Activated CD4-positive, alpha-beta T cell treated with anti-CD3 and anti-CD28 coated beads for 36 hours (primary cell): ENCODE measurements around the gene AKNA. TPM values are rescaled to one million over a fixed set of nuclear protein-coding genes. Genes with fewer than 3 reads are reported as not detected.

Source experiments
- ATAC-seq: fragments of 200-7000 bp; cut with Tn5 transposase; one replicate; pipeline ENCODE4 v1.10.0; 2021; ENCODE audit warnings: mild to moderate bottlenecking, moderate library complexity
- CTCF ChIA-PET: fragments of 350-600 bp; sonication (Branson Sonifier 250); formaldehyde crosslinking; loops from one replicate; lab custom pipeline; 2021; ENCODE audit warnings: antibody characterized with exemption; lab: Charles Lee
- POLR2A ChIA-PET: fragments of 350-600 bp; sonication (Branson Sonifier 250); formaldehyde crosslinking; loops from one replicate; lab custom pipeline; 2021; ENCODE audit warnings: antibody characterized with exemption, inconsistent platforms; lab: Charles Lee
- DNase-seq: peaks from one replicate; pipeline ENCODE4 v3.0.0-alpha.2; 2020
- H3K27ac Mint-ChIP-seq: one replicate; pipeline ENCODE4 v1.8.0; 2021; ENCODE audit warnings: mixed read lengths
- H3K27me3 Mint-ChIP-seq: one replicate; pipeline ENCODE4 v1.8.0; 2021; ENCODE audit warnings: mixed read lengths
- H3K36me3 Mint-ChIP-seq: one replicate; pipeline ENCODE4 v1.8.0; 2021; ENCODE audit warnings: low read depth, mixed read lengths
- H3K4me1 Mint-ChIP-seq: one replicate; pipeline ENCODE4 v1.8.0; 2021; ENCODE audit warnings: mixed read lengths
- H3K4me3 Mint-ChIP-seq: one replicate; pipeline ENCODE4 v1.8.0; 2021; ENCODE audit warnings: mild to moderate bottlenecking, moderate library complexity, mixed read lengths
- H3K9me3 Mint-ChIP-seq: one replicate; pipeline ENCODE4 v1.8.0; 2021; ENCODE audit warnings: low read depth, mixed read lengths
- intact Hi-C, 2 experiments: fragments of 100-400 bp; cut with DNase I in 1 of 2; cut with micrococcal nuclease in 1 of 2; formaldehyde crosslinking; loops; one replicate each; pipeline versions ENCODE4 v1.14.2 to v1.15.1; 2022 to 2024; cut with DNase I, micrococcal nuclease
- total RNA-seq, 2 experiments: library from RNA; stranded (reverse); gene quantifications; one replicate each; pipeline ENCODE4 v1.2.3, GENCODE V29; 2021

The AKNA gene
- total RNA-seq, 2 experiments from 2014 or later, result 135 to 141 TPM

- ATAC-seq (no peak), DNase-seq (no peak)
- Mint-ChIP-seq H3K4me3 (no peak overlapping the region), H3K27ac (no peak overlapping the region), H3K4me1 (peaks cover 4% of the 10 kb centered on the region), H3K9me3 (no peaks in the 10 kb centered on the region), H3K36me3 (no peaks in the 10 kb centered on the region), H3K27me3 (no peaks in the 10 kb centered on the region)
- intact Hi-C loops, result no loop called here
- ChIA-PET CTCF (interaction anchor here (0.5 to 2.7 kb wide), 6 partner anchors 9 to 267 kb away, joined by 3 to 13 read pairs (median 3); no protein-coding TSS in a partner anchor), POLR2A (no interaction called here)
Observed at GRCh38 chr9:114414346-114414745, 26.6 kb upstream of the AKNA start.

- H3K36me3 Mint-ChIP-seq, result no peaks in the 10 kb centered on the region
- H3K4me1 Mint-ChIP-seq, result peaks cover 4% of the 10 kb centered on the region
- H3K4me3 Mint-ChIP-seq, result no peak overlapping the region
- intact Hi-C loops, result no loop called here
- ChIA-PET CTCF (interaction anchor here (0.5 to 2.7 kb wide), 7 partner anchors 8 to 267 kb away, joined by 3 to 13 read pairs (median 3); no protein-coding TSS in a partner anchor), POLR2A (interaction anchor here (0.6 kb wide), 1 partner anchor 29 kb away, joined by 3 read pairs; no protein-coding TSS in a partner anchor)
- H3K27ac Mint-ChIP-seq, result no peak overlapping the region
- no peaks in the 10 kb centered on the region for H3K27me3 Mint-ChIP-seq
- ATAC-seq (no peak), DNase-seq (no peak)
- H3K9me3 Mint-ChIP-seq, result no peaks in the 10 kb centered on the region
Observed at GRCh38 chr9:114413861-114414301, 26.1 kb upstream of the AKNA start.

GRCh38 chr9:114412048-114412683 is 24.4 kb upstream of the AKNA start:
- ChIA-PET CTCF (no interaction called here), POLR2A (no interaction called here)
- intact Hi-C loops, result no loop called here
- no peaks in the 10 kb centered on the region for H3K4me1 Mint-ChIP-seq
- no peaks in the 10 kb centered on the region for H3K9me3 Mint-ChIP-seq
- H3K27me3 Mint-ChIP-seq, result no peaks in the 10 kb centered on the region
- H3K36me3 Mint-ChIP-seq, result no peaks in the 10 kb centered on the region
- H3K4me3 Mint-ChIP-seq, result no peak overlapping the region
- no peak for ATAC-seq
- no peak overlapping the region for H3K27ac Mint-ChIP-seq
- DNase-seq, result no peak

- no peak for ATAC-seq
- intact Hi-C loops, result no loop called here
- POLR2A ChIA-PET, result no interaction called here
- Mint-ChIP-seq H3K4me3 (no peak overlapping the region), H3K27me3 (no peaks in the 10 kb centered on the region), H3K27ac (no peak overlapping the region), H3K9me3 (no peaks in the 10 kb centered on the region), H3K4me1 (no peaks in the 10 kb centered on the region), H3K36me3 (no peaks in the 10 kb centered on the region)
- CTCF ChIA-PET, result no interaction called here
- DNase-seq, result no peak
Observed at GRCh38 chr9:114411452-114411851, 23.7 kb upstream of the AKNA start.

- ATAC-seq, result no peak
Observed at GRCh38 chr9:114410910-114411309, 23.1 kb upstream of the AKNA start.

GRCh38 chr9:114409842-114410241 is 22.1 kb upstream of the AKNA start:
- POLR2A ChIA-PET, result no interaction called here

More at GRCh38 chr9:114410910-114411309, 23.1 kb upstream of the AKNA start:
- Mint-ChIP-seq H3K4me3 (no peak overlapping the region), H3K27me3 (no peaks in the 10 kb centered on the region), H3K36me3 (no peaks in the 10 kb centered on the region), H3K9me3 (no peaks in the 10 kb centered on the region), H3K4me1 (no peaks in the 10 kb centered on the region), H3K27ac (no peak overlapping the region)
- DNase-seq, result no peak
- POLR2A ChIA-PET, result no interaction called here
- CTCF ChIA-PET, result interaction anchor here (0.6 kb wide), 1 partner anchor 12 kb away, joined by 3 read pairs; no protein-coding TSS in a partner anchor
- intact Hi-C loops, result no loop called here

GRCh38 chr9:114409103-114409780 is 21.5 kb upstream of the AKNA start:
- Mint-ChIP-seq H3K27ac (no peak overlapping the region), H3K27me3 (no peaks in the 10 kb centered on the region), H3K36me3 (no peaks in the 10 kb centered on the region), H3K4me3 (no peak overlapping the region), H3K9me3 (no peaks in the 10 kb centered on the region), H3K4me1 (peaks cover 6% of the 10 kb centered on the region)
- intact Hi-C loops, result loop anchor here in 1 of 2 experiments (5.0 kb wide), 2 partner anchors 603 to 1113 kb away; no protein-coding TSS in a partner anchor
- POLR2A ChIA-PET, result no interaction called here
- DNase-seq (no peak), ATAC-seq (no peak)
- CTCF ChIA-PET, result interaction anchor here (0.5 to 1.5 kb wide), 6 partner anchors 11 to 268 kb away, joined by 3 to 15 read pairs (median 4); partner anchors contain the start of gene WHRN

More at GRCh38 chr9:114409842-114410241, 22.1 kb upstream of the AKNA start:
- DNase-seq, result no peak
- Mint-ChIP-seq H3K4me3 (no peak overlapping the region), H3K9me3 (no peaks in the 10 kb centered on the region), H3K27me3 (no peaks in the 10 kb centered on the region), H3K27ac (no peak overlapping the region), H3K36me3 (no peaks in the 10 kb centered on the region), H3K4me1 (peaks cover 6% of the 10 kb centered on the region)
- intact Hi-C loops, result loop anchor here in 1 of 2 experiments (5.0 kb wide), 2 partner anchors 602 to 1112 kb away; no protein-coding TSS in a partner anchor
- ATAC-seq, result no peak
- CTCF ChIA-PET, result interaction anchor here (0.5 to 1.5 kb wide), 4 partner anchors 10 to 243 kb away, joined by 3 to 15 read pairs (median 4); partner anchors contain the start of gene WHRN

GRCh38 chr9:114408645-114409044 is 20.9 kb upstream of the AKNA start:
- intact Hi-C loops, result loop anchor here in 1 of 2 experiments (5.0 kb wide), 2 partner anchors 604 to 1114 kb away; no protein-coding TSS in a partner anchor
- Mint-ChIP-seq H3K27me3 (no peaks in the 10 kb centered on the region), H3K27ac (no peak overlapping the region), H3K9me3 (no peaks in the 10 kb centered on the region), H3K4me3 (no peak overlapping the region), H3K36me3 (no peaks in the 10 kb centered on the region), H3K4me1 (peaks cover 6% of the 10 kb centered on the region)
- CTCF ChIA-PET, result interaction anchor here (0.6 to 1.6 kb wide), 4 partner anchors 16 to 271 kb away, joined by 3 to 15 read pairs (median 4); no protein-coding TSS in a partner anchor
- ATAC-seq, result no peak
- no peak for DNase-seq
- POLR2A ChIA-PET, result no interaction called here

- Mint-ChIP-seq H3K4me1 (peaks cover 6% of the 10 kb centered on the region), H3K27ac (no peak overlapping the region), H3K27me3 (no peaks in the 10 kb centered on the region), H3K9me3 (no peaks in the 10 kb centered on the region), H3K4me3 (no peak overlapping the region), H3K36me3 (no peaks in the 10 kb centered on the region)
- POLR2A ChIA-PET, result no interaction called here
- ATAC-seq, result no peak
- DNase-seq, result no peak
- CTCF ChIA-PET, result interaction anchor here (0.7 to 6.2 kb wide), 4 partner anchors 185 to 693 kb away, joined by 4 to 148 read pairs (median 4); no protein-coding TSS in a partner anchor
- intact Hi-C loops, result loop anchor here in 1 of 2 experiments (5.0 kb wide), 2 partner anchors 604 to 1114 kb away; no protein-coding TSS in a partner anchor
Observed at GRCh38 chr9:114407889-114408288, 20.1 kb upstream of the AKNA start.

GRCh38 chr9:114406441-114406840 is 18.7 kb upstream of the AKNA start:
- CTCF ChIA-PET, result interaction anchor here (0.9 to 6.2 kb wide), 25 partner anchors 10 to 608 kb away, joined by 3 to 148 read pairs (median 4); partner anchors contain the start of genes ATP6V1G1 and TEX48
- ATAC-seq (no peak), DNase-seq (no peak)
- intact Hi-C loops, result loop anchor here in 1 of 2 experiments (5.0 kb wide), 2 partner anchors 606 to 1116 kb away; no protein-coding TSS in a partner anchor
- Mint-ChIP-seq H3K9me3 (no peaks in the 10 kb centered on the region), H3K27ac (no peak overlapping the region), H3K27me3 (no peaks in the 10 kb centered on the region), H3K4me3 (no peak overlapping the region), H3K36me3 (no peaks in the 10 kb centered on the region), H3K4me1 (peaks cover 6% of the 10 kb centered on the region)
- POLR2A ChIA-PET, result no interaction called here
